Activated CD4-positive, alpha-beta T cell treated with anti-CD3 and anti-CD28 coated beads, Interleukin-2, amount 50 U/mL, for 24 hours (primary cell): Measurements from ENCODE around the gene CGNL1.

Experiments
- DNase-seq, 2 donors: peaks; one replicate each; pipeline ENCODE4 v3.0.0-alpha.2; 2020; ENCODE audit warnings: low read depth in 1 of 2, low spot score in 1 of 2

The CGNL1 gene

GRCh38 chr15:57419335-57419734 is 43.0 kb downstream of the CGNL1 start:
- DNase-seq = no peak

- DNase-seq = no peak
These were observed 44.8 kb downstream of the CGNL1 start for GRCh38 chr15:57421110-57421509.

- no peak for DNase-seq
These were observed 45.2 kb downstream of the CGNL1 start for GRCh38 chr15:57421551-57421950.

- DNase-seq = no peak
These were observed 45.9 kb downstream of the CGNL1 start for GRCh38 chr15:57422113-57422754.

- DNase-seq = no peak
These were observed 47.4 kb downstream of the CGNL1 start for GRCh38 chr15:57423599-57424140.

- DNase-seq = no peak
These were observed 48.5 kb downstream of the CGNL1 start for GRCh38 chr15:57424628-57425405.

- DNase-seq = no peak
These were observed 49.5 kb downstream of the CGNL1 start for GRCh38 chr15:57425842-57426241.

- no peak for DNase-seq
These were observed 51.1 kb downstream of the CGNL1 start for GRCh38 chr15:57427367-57427821.

GRCh38 chr15:57432141-57432741 is 55.9 kb downstream of the CGNL1 start:
- no peak for DNase-seq

- no peak for DNase-seq
These were observed 59.9 kb downstream of the CGNL1 start for GRCh38 chr15:57436166-57436565.

GRCh38 chr15:57436961-57437360 is 60.7 kb downstream of the CGNL1 start:
- no peak for DNase-seq

- DNase-seq = no peak
These were observed 61.3 kb downstream of the CGNL1 start for GRCh38 chr15:57437564-57437963.

- DNase-seq = no peak
These were observed 61.9 kb downstream of the CGNL1 start for GRCh38 chr15:57438166-57438565.

- DNase-seq = no peak
These were observed 63.1 kb downstream of the CGNL1 start for GRCh38 chr15:57439128-57440027.

- DNase-seq = no peak
These were observed 63.9 kb downstream of the CGNL1 start for GRCh38 chr15:57440167-57440566.

GRCh38 chr15:57440799-57441198 is 64.5 kb downstream of the CGNL1 start:
- DNase-seq = no peak

GRCh38 chr15:57442335-57442734 is 66.0 kb downstream of the CGNL1 start:
- no peak for DNase-seq

- DNase-seq = no peak
These were observed 67.2 kb downstream of the CGNL1 start for GRCh38 chr15:57443486-57443885.

GRCh38 chr15:57444877-57445513 is 68.7 kb downstream of the CGNL1 start:
- no peak for DNase-seq

- DNase-seq = no peak
These were observed 69.6 kb downstream of the CGNL1 start for GRCh38 chr15:57445872-57446271.
